Mesothelial cell of epicardium (in vitro differentiated cells): ENCODE data around the gene TBCD. TPM values are rescaled to one million over a fixed set of nuclear protein-coding genes. Genes with fewer than 3 reads are reported as not detected.

Source experiments
- DNase-seq, 2 experiments: peaks; one replicate each; pipeline ENCODE4 v3.0.0; 2021; ENCODE audit warnings: low spot score in 2 of 2; ENCODE audit not compliant: unreplicated experiment in 2 of 2
- H3K27ac Mint-ChIP-seq: 2 replicates; pipeline ENCODE4 v1.8.0; 2021; ENCODE audit warnings: mixed read lengths
- H3K27me3 Mint-ChIP-seq: 2 replicates; pipeline ENCODE4 v1.8.0; 2021; ENCODE audit warnings: low read depth, mixed read lengths
- H3K36me3 Mint-ChIP-seq: 2 replicates; pipeline ENCODE4 v1.8.0; 2021; ENCODE audit warnings: mixed read lengths
- H3K4me1 Mint-ChIP-seq: 2 replicates; pipeline ENCODE4 v1.8.0; 2021; ENCODE audit warnings: mixed read lengths
- H3K4me3 Mint-ChIP-seq: 2 replicates; pipeline ENCODE4 v1.8.0; 2021; ENCODE audit warnings: mild to moderate bottlenecking, moderate library complexity, mixed read lengths
- H3K9me3 Mint-ChIP-seq: 2 replicates; pipeline ENCODE4 v1.8.0; 2021; ENCODE audit warnings: mixed read lengths
- CTCF ChIP-seq: fragments of 200-600 bp; sonication (generic); IDR thresholded peaks from one replicate; pipeline ENCODE4 v1.5.0; 2021; ENCODE audit warnings: antibody characterized with exemption; ENCODE audit not compliant: unreplicated experiment
- total RNA-seq: library from RNA; stranded (reverse); gene quantifications from 3 replicates; pipeline ENCODE4 v1.2.1, GENCODE V29; 2021

Gene TBCD
- total RNA-seq, 1 donor from 2014 or later: 117 TPM

GRCh38 chr17:82970818-82971590 is 219.1 kb downstream of the TBCD start:
- no peak for DNase-seq
- Mint-ChIP-seq H3K27ac (no peak overlapping the region), H3K9me3 (no peaks in the 10 kb centered on the region), H3K27me3 (no peaks in the 10 kb centered on the region), H3K4me3 (no peak overlapping the region), H3K36me3 (peaks cover 7% of the 10 kb centered on the region), H3K4me1 (no peaks in the 10 kb centered on the region)
- no peak for TF ChIP-seq CTCF

- no peaks in the 10 kb centered on the region for H3K4me1 Mint-ChIP-seq
- no peak for DNase-seq
Observed at GRCh38 chr17:82972836-82973372, 221.0 kb downstream of the TBCD start.

GRCh38 chr17:82973456-82974135 is 221.7 kb downstream of the TBCD start:
- H3K27ac Mint-ChIP-seq: no peak overlapping the region
- H3K4me3 Mint-ChIP-seq: no peak overlapping the region
- H3K9me3 Mint-ChIP-seq: no peaks in the 10 kb centered on the region
- DNase-seq: no peak
- TF ChIP-seq CTCF: no peak
- H3K27me3 Mint-ChIP-seq: no peaks in the 10 kb centered on the region
- H3K4me1 Mint-ChIP-seq: no peaks in the 10 kb centered on the region
- H3K36me3 Mint-ChIP-seq: peaks cover 1% of the 10 kb centered on the region

More at GRCh38 chr17:82972836-82973372, 221.0 kb downstream of the TBCD start:
- Mint-ChIP-seq H3K9me3 (no peaks in the 10 kb centered on the region), H3K4me3 (no peak overlapping the region), H3K36me3 (peaks cover 1% of the 10 kb centered on the region), H3K27ac (no peak overlapping the region), H3K27me3 (no peaks in the 10 kb centered on the region)
- TF ChIP-seq CTCF: no peak

GRCh38 chr17:82974136-82974952 is 222.5 kb downstream of the TBCD start:
- Mint-ChIP-seq H3K27ac (no peak overlapping the region), H3K27me3 (no peaks in the 10 kb centered on the region)

More at GRCh38 chr17:82974136-82974952, 222.5 kb downstream of the TBCD start:
- no peaks in the 10 kb centered on the region for H3K4me1 Mint-ChIP-seq
- TF ChIP-seq CTCF: no peak
- no peak overlapping the region for H3K4me3 Mint-ChIP-seq
- H3K36me3 Mint-ChIP-seq: peaks cover 1% of the 10 kb centered on the region
- DNase-seq: no peak
- H3K9me3 Mint-ChIP-seq: no peaks in the 10 kb centered on the region
